Activated T-helper 17 cell treated with anti-CD3 and anti-CD28 coated beads, Interleukin-2, amount 50 U/mL, for 72 hours (primary cell): ENCODE results near the gene AXL. TPM values are rescaled to one million over a fixed set of nuclear protein-coding genes. Genes with fewer than 3 reads are reported as not detected.
"Not testable (repeated sequence)": the region's sequence is repeated elsewhere in the genome, so short reads cannot be mapped to it uniquely, and the experiment has no call there.

Source experiments
- ATAC-seq: fragments of 150-1000 bp; cut with Tn5 transposase; replicated peaks from 2 replicates; pipeline ENCODE4 v1.10.0; 2021; ENCODE audit warnings: mild to moderate bottlenecking, moderate library complexity
- H3K27ac Mint-ChIP-seq: one replicate; pipeline ENCODE4 v1.8.0; 2022; ENCODE audit warnings: mixed read lengths
- H3K27me3 Mint-ChIP-seq: one replicate; pipeline ENCODE4 v1.8.0; 2022; ENCODE audit warnings: mixed read lengths
- H3K36me3 Mint-ChIP-seq: one replicate; pipeline ENCODE4 v1.8.0; 2022; ENCODE audit warnings: low read depth, mild to moderate bottlenecking, mixed read lengths
- H3K4me1 Mint-ChIP-seq: one replicate; pipeline ENCODE4 v1.8.0; 2022; ENCODE audit warnings: mixed read lengths
- H3K4me3 Mint-ChIP-seq: one replicate; pipeline ENCODE4 v1.8.0; 2022; ENCODE audit warnings: mild to moderate bottlenecking, mixed read lengths
- H3K9me3 Mint-ChIP-seq: one replicate; pipeline ENCODE4 v1.8.0; 2022; ENCODE audit warnings: mixed read lengths
- total RNA-seq, 2 donors: library from RNA; stranded (reverse); gene quantifications; one replicate each; pipeline ENCODE4 v1.2.3, GENCODE V29; 2022

AXL gene
- total RNA-seq, 2 donors from 2014 or later: 0.04 to 2.3 TPM

DNA sequence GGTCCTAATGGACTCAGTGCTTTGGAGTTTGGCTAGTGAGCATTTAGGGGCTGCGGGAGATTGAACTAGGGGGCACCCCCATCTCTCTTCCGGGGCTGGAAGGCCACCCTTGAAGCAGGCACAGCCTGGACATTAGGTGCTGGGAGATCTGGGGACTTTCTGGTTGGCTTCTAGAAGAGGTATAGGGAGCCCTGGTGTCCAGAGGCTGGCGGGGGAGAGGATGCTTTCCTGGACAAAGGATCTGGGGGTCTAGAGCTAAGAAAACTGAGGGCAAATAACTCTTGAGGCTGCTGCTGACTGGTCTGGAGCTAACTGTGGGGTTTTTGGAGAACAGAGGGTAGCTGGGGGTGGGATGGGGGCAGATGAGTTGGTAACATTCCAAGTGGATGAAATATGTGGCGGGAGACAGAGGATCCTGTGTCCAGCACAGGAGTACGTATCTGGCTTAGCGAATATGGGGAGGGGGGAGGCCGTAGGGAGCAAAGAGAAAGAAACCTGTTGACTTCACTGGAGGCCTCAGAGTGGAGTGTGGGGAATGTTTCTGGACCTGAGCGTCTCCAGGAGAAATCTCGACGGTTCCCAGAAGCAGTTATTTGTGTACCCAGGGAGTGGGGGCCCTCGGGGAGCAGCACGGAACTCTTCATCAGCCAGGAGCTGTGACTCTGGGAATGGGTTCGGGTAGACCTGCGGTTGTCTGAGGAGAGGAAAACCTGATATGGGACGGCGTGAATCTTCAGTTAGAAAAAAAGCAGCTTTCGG lies 46.6 kb downstream of the AXL start:
- Mint-ChIP-seq H3K4me1 (peaks cover 29% of the 10 kb centered on the region), H3K9me3 (no peaks in the 10 kb centered on the region), H3K36me3 (peaks cover 85% of the 10 kb centered on the region), H3K27ac (peak overlapping the region; percentile 100), H3K27me3 (no peaks in the 10 kb centered on the region), H3K4me3 (peak overlapping the region; percentile 88)
- ATAC-seq: no peak

DNA sequence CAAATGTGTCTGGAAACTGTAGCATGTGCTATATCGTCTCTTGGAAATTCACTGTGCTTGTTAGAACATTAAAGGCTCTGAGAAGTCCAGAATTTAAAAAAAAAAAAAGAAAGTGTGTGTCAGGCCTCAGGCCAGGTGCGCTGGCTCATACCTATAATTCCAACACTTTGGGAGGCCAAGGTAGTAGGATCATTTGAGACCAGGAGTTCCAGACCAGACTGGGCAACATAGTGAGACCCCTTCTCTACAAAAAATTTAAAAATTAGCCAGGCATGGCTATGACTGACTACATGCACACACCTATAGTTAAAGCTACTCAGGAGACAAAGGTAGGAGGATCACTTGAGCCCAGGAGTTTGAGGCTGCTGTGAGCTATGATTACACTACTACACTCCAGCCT lies 50.0 kb downstream of the AXL start:
- H3K27me3 Mint-ChIP-seq: no peaks in the 10 kb centered on the region
- ATAC-seq: no peak
- H3K27ac Mint-ChIP-seq: no peak overlapping the region
- H3K4me1 Mint-ChIP-seq: peaks cover 26% of the 10 kb centered on the region
- no peak overlapping the region for H3K4me3 Mint-ChIP-seq
- H3K36me3 Mint-ChIP-seq: peaks cover 99% of the 10 kb centered on the region
- H3K9me3 Mint-ChIP-seq: no peaks in the 10 kb centered on the region

DNA sequence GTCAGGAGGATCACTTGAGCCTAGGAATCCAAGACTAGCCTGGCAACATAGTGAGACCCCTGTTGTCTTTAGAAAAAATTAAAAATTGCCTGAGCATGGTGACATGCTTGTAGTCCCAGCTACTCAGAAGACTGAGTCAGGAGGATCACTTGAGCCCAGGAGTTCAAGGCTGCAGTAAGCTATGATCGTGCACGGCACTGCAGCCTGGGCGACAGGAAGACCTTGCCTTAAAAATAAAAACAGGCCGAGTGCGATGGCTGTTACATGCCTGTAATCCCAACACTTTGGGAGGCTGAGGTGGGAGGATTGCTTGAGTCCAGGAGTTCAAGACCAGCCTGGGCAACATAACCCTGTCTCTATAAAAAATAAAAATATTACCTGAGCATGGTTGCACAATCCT lies 50.5 kb downstream of the AXL start:
- Mint-ChIP-seq H3K27me3 (no peaks in the 10 kb centered on the region), H3K4me1 (peaks cover 26% of the 10 kb centered on the region), H3K9me3 (no peaks in the 10 kb centered on the region), H3K4me3 (no peak overlapping the region), H3K36me3 (peaks cover 99% of the 10 kb centered on the region), H3K27ac (no peak overlapping the region)
- no peak for ATAC-seq

DNA sequence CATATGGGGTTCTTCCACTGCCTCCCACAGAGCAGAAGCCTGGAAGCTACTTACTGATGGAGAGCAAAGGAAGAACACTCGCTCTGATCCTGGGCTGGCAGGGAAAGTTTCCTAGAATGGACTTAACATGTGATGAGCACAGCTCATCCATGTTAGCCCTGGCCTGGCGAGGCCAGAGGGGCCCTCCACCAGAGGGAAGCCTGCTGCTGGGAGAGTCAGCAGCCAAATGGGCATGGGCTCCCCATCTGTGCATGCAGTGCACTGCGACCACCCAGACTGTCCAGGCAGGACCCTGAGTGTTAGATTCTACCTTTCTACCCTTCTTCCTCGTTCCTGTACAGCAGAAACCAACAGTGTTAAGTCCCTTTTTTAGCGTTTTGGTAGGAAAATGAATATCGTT lies 54.1 kb downstream of the AXL start:
- H3K9me3 Mint-ChIP-seq: no peaks in the 10 kb centered on the region
- peaks cover 14% of the 10 kb centered on the region for H3K4me1 Mint-ChIP-seq
- H3K27ac Mint-ChIP-seq: peak overlapping the region; percentile 18
- no peak for ATAC-seq
- no peak overlapping the region for H3K4me3 Mint-ChIP-seq
- H3K27me3 Mint-ChIP-seq: no peaks in the 10 kb centered on the region
- H3K36me3 Mint-ChIP-seq: peaks cover 100% of the 10 kb centered on the region

DNA sequence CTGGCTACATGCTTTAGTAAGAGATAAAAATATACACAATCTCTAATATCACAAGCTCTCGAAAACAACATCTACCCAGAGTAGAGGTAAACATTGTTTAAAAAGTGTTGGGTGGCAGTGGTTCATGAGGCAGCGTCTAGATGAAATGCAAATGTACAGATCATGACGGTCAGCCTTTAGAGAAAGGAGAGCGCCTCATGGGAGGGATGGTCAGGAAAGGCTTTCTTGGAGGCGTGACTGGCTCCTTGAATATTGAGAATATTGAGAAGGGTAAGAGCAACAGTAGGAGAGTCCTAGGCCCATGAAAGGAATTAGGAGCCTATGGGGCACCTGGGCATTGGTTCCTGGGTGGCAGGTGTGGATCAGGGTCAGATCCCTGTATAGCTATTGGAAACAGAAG lies 55.8 kb downstream of the AXL start:
- H3K27ac Mint-ChIP-seq: peak overlapping the region; percentile 5

DNA sequence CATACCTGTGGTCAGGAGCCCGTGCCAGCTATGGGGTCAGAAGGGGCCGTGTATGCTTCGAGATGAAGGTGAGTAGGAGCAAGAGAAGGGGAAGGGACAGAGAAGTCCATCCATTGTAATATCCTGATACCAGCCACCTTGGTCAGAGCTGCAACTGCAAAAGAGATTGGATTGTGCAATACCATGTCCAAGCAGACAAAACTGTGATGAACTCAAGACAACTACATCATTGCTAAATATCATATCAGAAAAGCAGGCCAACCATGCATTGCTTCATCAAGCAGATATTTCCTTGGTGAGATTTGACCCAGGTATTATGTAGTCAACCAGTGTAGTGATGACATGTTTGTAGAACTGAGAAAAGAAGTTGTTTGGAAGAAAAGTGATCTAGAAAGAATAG lies 57.2 kb downstream of the AXL start:
- no peak overlapping the region for H3K27ac Mint-ChIP-seq
- ATAC-seq: no peak
- H3K27me3 Mint-ChIP-seq: no peaks in the 10 kb centered on the region
- H3K4me3 Mint-ChIP-seq: no peak overlapping the region
- no peaks in the 10 kb centered on the region for H3K9me3 Mint-ChIP-seq
- peaks cover 14% of the 10 kb centered on the region for H3K4me1 Mint-ChIP-seq
- peaks cover 100% of the 10 kb centered on the region for H3K36me3 Mint-ChIP-seq

More for the DNA sequence above, 55.8 kb downstream of the AXL start:
- Mint-ChIP-seq H3K4me1 (peaks cover 14% of the 10 kb centered on the region), H3K4me3 (no peak overlapping the region), H3K36me3 (peaks cover 100% of the 10 kb centered on the region), H3K9me3 (no peaks in the 10 kb centered on the region), H3K27me3 (no peaks in the 10 kb centered on the region)
- ATAC-seq: no peak

DNA sequence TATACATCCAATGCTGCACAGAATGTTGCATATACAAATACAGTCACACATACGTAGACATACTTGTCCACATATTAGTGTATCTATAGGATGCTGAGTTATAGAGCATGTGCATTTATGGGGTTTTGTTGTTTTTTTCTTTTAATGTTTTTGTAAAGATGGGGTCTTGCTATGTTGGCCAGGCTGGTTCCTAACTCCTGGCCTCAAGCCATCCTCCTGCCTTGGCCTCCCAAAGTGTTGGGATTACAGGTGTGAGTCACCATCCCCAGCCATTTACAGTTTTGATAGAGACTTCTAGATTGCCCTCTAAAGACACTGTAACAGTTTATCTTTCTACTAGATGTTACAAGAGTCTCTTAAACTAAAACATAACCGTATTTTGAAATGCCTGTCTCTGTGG lies 59.5 kb downstream of the AXL start:
- Mint-ChIP-seq H3K27me3 (no peaks in the 10 kb centered on the region), H3K27ac (no peak overlapping the region), H3K4me1 (peaks cover 5% of the 10 kb centered on the region), H3K4me3 (no peak overlapping the region), H3K36me3 (peaks cover 100% of the 10 kb centered on the region), H3K9me3 (no peaks in the 10 kb centered on the region)
- no peak for ATAC-seq

DNA sequence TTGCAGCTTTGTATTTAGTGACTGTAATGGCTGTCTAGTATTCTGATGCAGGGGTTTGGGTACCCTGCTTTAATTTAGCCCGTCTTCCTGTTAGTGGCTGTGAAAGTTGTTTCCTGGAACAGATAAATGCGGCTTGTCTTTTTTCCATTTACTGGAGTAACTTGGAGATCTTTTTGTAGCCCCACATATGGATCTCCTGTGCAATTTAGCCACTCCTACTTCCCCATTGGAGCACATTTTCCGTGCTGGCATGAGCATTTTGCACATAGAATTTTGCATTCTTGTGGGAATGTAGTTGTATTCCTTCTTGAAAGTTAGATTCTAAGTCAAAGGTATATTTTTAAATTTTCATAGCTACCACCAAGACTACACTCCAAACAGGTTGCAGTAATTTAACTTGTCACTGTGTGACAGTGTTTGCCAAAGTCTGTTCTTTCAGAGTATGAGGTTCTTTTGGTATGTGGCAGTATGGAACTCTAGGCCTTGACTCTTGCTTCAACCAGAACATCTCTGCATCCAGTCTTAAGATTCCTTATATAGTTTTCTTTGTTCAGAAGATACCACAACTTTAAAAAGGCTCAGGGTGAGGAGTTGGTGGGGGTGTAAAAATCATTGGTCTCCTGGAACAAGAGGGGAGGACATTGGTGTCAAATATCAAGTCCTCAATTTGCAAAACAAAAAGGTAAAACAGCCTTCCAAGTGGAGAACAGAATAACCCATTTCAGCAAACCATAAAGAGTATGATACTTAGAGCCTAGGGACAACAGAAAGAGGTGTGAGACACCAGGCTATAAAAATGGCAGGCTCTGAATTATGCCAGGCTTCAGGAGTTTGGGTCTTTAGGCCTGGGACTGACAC lies 69.9 kb downstream of the AXL start:
- H3K9me3 Mint-ChIP-seq: no peaks in the 10 kb centered on the region
- no peak for ATAC-seq
- peaks cover 100% of the 10 kb centered on the region for H3K36me3 Mint-ChIP-seq
- no peaks in the 10 kb centered on the region for H3K27me3 Mint-ChIP-seq
- no peak overlapping the region for H3K27ac Mint-ChIP-seq
- no peaks in the 10 kb centered on the region for H3K4me1 Mint-ChIP-seq
- no peak overlapping the region for H3K4me3 Mint-ChIP-seq

DNA sequence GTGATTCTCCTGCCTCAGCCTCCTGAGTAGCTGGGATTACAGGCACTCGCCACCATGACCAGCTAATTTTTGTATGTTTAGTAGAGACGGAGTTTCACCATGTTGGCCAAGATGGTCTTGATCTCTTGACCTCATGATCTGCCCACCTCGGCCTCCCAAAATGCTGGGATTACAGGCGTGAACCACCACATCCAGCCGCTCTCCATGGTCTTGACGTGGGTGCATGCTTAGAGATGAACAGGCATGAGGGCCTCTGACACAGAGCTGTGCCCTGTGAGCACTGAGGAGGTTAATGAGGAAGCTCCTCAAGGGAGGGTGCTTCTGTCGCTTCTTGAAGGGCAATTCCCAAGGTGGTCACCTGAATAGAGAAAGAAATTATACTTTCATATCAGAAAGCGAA lies 70.8 kb downstream of the AXL start:
- not testable (repeated sequence) for H3K27ac Mint-ChIP-seq, H3K27me3 Mint-ChIP-seq, H3K4me3 Mint-ChIP-seq, H3K9me3 Mint-ChIP-seq, H3K4me1 Mint-ChIP-seq, ATAC-seq
- H3K36me3 Mint-ChIP-seq: peaks cover 100% of the 10 kb centered on the region

DNA sequence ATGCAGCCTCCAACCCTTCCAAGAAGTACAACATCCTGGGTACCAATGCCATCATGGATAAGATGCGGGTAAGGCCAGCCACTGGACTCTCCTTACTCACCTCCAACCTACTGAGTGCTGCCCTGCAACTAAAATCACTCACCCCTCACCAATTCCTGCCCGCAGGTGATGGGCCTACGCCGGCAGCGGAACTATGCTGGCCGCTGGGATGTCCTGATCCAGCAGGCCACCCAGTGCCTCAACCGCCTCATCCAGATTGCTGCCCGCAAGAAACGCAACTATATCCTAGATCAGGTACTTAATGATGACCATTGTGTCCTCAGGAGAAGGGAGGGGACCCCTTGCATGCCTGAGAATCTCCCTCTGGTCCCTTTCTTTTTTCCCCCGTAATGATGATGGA lies 75.4 kb downstream of the AXL start:
- H3K36me3 Mint-ChIP-seq: peaks cover 100% of the 10 kb centered on the region
- H3K4me1 Mint-ChIP-seq: peaks cover 41% of the 10 kb centered on the region
- no peaks in the 10 kb centered on the region for H3K9me3 Mint-ChIP-seq
- peak overlapping the region; percentile 40 for H3K27ac Mint-ChIP-seq
- H3K27me3 Mint-ChIP-seq: no peaks in the 10 kb centered on the region
- peak overlapping the region; percentile 65 for H3K4me3 Mint-ChIP-seq
- no peak for ATAC-seq

DNA sequence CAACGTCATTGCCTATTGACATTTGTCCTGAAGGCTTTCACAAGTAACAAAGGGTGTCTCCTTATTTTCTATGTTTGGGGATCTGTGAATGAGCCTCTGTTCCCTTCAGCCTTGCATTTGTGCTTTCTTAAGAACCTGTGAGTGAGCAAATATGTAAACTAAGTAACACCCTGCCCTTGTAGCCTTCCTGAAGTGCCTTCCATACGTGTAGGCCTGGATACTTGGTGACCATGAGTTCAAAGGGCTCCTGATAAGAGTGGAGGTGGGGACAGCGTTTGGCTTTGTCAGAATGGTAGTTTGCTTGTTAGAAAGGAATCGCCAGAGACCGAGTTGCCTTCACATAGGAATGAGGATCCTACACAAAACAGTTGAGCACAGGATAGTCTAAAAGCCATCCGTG lies 76.5 kb downstream of the AXL start:
- peaks cover 100% of the 10 kb centered on the region for H3K36me3 Mint-ChIP-seq
- H3K9me3 Mint-ChIP-seq: no peaks in the 10 kb centered on the region
- peaks cover 52% of the 10 kb centered on the region for H3K4me1 Mint-ChIP-seq
- peak overlapping the region; percentile 65 for H3K4me3 Mint-ChIP-seq
- no peak for ATAC-seq
- peak overlapping the region; percentile 97 for H3K27ac Mint-ChIP-seq
- H3K27me3 Mint-ChIP-seq: no peaks in the 10 kb centered on the region

DNA sequence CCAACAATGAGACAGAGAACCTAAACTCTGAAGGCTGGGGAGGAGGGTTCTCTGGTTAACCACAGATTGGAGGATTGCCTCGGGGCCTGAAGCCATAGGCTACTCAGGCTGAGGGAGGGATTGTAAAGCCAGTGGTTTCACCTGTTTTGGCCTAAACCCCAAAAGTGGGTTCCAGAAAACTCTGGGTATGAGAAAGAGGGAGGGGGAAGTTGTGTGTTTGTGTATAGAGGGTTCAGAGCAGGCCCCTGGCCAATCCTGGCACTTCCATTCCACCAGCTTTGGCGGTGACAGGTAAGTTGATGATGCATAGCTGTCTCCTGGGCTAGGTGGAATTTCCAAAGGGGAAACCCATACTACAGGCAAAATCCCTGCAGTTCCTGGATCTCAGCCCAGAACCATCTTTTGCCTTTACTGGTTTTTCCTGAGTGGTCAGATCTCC lies 77.4 kb downstream of the AXL start:
- Mint-ChIP-seq H3K27me3 (no peaks in the 10 kb centered on the region), H3K4me1 (peaks cover 60% of the 10 kb centered on the region), H3K36me3 (peaks cover 100% of the 10 kb centered on the region), H3K27ac (peak overlapping the region; percentile 97), H3K9me3 (no peaks in the 10 kb centered on the region), H3K4me3 (peak overlapping the region; percentile 65)
- peak; percentile 66 for ATAC-seq

DNA sequence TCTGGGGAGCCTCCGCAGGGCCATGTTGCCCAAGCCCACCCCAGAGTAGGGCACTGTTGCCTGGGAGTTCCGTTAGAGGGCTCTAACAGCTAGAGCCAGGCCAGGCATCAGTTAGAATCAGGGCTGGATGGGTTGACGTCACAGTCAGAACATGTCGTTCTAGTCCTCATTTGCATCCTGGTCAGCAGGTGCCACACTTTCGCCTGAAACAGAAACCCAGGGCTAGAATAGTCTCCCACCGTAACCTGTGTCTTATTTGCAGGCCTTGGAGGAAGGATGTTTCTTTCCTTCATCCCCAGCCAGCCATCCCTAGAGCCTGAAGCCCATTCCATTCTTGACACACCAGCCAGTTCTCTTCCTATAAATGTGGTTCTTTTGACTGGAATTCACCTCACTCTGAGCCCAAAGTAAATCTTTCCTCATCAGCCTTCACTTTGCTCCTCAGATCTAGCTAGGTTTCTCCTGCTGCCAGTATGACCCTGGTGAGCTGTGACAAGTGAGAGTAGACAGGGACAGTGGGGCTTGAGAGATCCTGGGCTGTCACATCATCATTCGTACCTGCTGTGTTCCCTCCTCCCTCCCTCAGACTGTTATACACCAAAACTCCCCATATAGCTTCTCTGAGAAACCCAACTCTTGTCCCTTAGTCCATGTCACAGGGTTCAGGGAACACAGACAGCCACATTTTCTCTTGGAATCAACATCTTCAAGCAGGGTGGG lies 78.8 kb downstream of the AXL start:
- Mint-ChIP-seq H3K36me3 (peaks cover 100% of the 10 kb centered on the region), H3K27ac (peak overlapping the region; percentile 97), H3K27me3 (no peaks in the 10 kb centered on the region), H3K4me3 (peak overlapping the region; percentile 65), H3K4me1 (peaks cover 70% of the 10 kb centered on the region), H3K9me3 (no peaks in the 10 kb centered on the region)
- ATAC-seq: peak; percentile 55

DNA sequence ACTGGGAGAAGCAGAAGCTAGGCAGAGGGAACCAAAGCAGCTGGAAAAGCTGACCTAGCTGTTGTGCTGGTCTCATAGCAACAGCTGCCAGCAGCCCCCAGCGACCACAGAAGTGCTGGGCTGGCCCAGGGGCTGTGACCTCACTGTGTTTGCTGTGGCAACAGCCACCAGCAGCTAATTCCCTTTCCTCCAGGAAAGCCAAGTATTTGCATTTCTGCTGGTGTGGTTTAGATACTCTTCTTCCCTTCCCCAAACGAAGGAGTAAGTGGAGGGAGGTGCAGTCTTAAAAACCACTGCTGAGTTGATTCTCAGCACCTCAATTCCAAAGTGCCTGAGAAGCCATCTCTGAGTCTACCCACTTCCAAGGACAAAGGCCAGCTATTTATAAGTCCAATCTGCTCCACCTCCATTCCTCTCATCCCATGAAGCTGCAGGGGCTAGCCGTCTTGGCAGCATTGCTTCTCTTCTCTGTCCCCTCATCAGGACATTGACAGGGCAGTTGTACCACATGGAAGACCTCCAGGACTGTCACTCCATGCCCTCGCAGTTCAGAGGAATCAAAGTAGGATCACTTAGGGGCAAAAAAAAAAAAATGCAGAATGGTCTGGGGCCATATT lies 79.4 kb downstream of the AXL start:
- H3K9me3 Mint-ChIP-seq: no peaks in the 10 kb centered on the region
- H3K36me3 Mint-ChIP-seq: peaks cover 100% of the 10 kb centered on the region
- peak; percentile 1 for ATAC-seq
- H3K27me3 Mint-ChIP-seq: no peaks in the 10 kb centered on the region
- H3K4me1 Mint-ChIP-seq: peaks cover 70% of the 10 kb centered on the region
- H3K4me3 Mint-ChIP-seq: peak overlapping the region; percentile 65
- peak overlapping the region; percentile 97 for H3K27ac Mint-ChIP-seq
